ENCODE data around the gene MTERF2.

MTERF2 gene

GRCh38 chr12:106953352-106954250, 33.3 kb downstream of the MTERF2 start:
- no peak for DNase-seq (ENCODE audit: low read depth)

GRCh38 chr12:106950591-106950990, 36.4 kb downstream of the MTERF2 start:
- DNase-seq (ENCODE audit: low read depth): no peak

DNA sequence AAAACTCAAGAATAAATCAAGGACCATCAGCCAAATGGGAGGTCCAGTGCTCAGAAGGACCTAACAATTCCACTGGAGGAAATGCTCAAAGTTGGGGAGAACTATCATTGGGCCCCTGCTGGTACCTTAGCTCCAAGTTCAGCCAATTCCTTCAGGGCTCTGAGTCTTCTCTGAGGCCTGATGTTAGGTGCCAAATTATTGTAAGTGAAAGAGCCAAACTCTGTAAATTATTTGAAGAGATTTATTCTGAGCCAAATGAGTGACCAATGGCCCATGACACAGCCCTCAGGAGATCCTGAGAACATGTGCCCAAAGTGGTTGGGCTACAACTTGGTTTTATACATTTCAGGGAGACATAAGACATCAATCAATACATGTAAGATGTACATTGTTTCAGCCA, 39.5 kb downstream of the MTERF2 start:
- no peak for DNase-seq (ENCODE audit: low read depth)

DNA sequence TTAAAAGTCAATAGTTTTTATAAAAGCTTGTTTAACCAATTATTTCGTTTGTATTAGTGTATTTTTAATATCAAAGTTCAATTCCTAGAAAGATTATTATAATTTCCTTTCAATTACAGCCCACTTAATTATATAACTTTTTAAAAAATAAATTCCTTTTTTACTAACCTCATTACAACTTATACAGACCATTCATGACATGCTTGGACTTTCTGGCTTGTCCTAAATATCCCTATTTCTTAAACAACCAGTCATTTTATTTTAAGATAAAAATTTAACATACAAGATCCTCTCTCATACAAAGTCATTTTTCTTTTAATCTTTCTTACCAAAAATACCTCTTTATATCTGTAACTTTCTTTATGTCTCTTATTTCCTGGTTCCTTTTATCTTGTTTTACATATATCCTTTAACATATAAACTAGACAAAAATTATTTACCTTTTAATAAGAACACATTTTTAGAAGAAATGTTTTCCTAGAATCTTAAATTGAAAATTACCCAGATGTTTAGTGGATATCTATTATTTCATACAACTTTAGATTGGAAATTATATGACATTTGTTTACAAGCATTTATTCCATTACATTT, 41.6 kb downstream of the MTERF2 start:
- DNase-seq (ENCODE audit: low read depth): no peak

GRCh38 chr12:106942775-106943174, 44.2 kb downstream of the MTERF2 start:
- no peak for DNase-seq (ENCODE audit: low read depth)

DNA sequence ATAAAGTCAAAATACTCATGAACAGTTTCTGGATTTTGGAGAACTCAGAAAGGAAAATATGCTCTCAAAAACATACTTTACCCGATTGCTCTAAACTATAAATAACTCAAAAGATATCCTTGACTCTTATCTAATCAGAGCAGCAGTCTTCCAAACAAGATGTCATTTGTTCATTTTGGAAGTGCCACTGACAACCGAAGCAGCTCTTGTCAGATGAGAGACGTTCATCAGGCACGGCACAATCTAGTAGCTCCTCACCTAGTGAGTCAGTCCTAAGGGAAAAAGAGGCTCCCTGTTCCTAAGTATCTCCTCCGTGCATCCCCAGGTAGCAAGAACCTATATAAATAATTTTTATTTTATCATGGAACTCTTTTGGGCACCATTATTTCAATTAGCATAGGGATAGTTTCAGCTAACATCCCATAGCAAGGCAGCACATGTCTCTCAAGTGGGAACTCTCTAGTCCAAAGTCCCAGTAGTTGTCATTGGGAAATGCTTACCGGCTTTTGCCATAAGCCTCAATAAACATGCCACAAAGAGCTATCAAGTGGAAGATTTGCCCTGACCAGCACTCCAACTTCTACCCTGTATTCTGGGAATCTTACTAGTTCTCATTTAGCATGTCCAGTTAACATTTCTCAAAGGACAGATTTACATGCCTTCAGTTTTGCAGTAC, 45.3 kb downstream of the MTERF2 start:
- no peak for DNase-seq (ENCODE audit: low read depth)

GRCh38 chr12:106934277-106934676, 52.7 kb downstream of the MTERF2 start:
- no peak for DNase-seq (ENCODE audit: low read depth)

All from T follicular helper cell (primary cell).